ENCODE data around the gene MYOM1. TPM values are rescaled to one million over a fixed set of nuclear protein-coding genes. Genes with fewer than 3 reads are reported as not detected.
"Not testable (repeated sequence)": the region's sequence is repeated elsewhere in the genome, so short reads cannot be mapped to it uniquely, and the experiment has no call there.

The MYOM1 gene
- total RNA-seq, 1 experiment from 2014 or later: 0.92 TPM

GRCh38 chr18:3032721-3033120 lies 187.0 kb downstream of the MYOM1 start:
- Histone ChIP-seq H3K4me3 (ENCODE audit: low read depth in 2 of 2, low read length in 2 of 2) (no peak overlapping the region), H3K4me1 (ENCODE audit: control insufficient read depth, insufficient read depth, low read length) (peaks cover 14% of the 10 kb centered on the region), H3K27me3 (ENCODE audit: control insufficient read depth, insufficient read depth, low read length) (no peaks in the 10 kb centered on the region), H3K27ac (ENCODE audit: low read length) (no peak overlapping the region), H3K9me3 (ENCODE audit: control insufficient read depth, insufficient read depth, low read depth, low read length) (no peaks in the 10 kb centered on the region), H3K36me3 (ENCODE audit: control insufficient read depth, insufficient read depth, low read length) (no peaks in the 10 kb centered on the region)
- no peak for DNase-seq (ENCODE audit: low read depth, low spot score)
- in situ Hi-C loops (cut with HindIII; ENCODE audit: low pct_unique_long_range_greater_than_20kb, low sequenced_read_pairs): no loop called here
- ChIA-PET POLR2A (interaction anchor here (0.7 kb wide), 1 partner anchor 65 kb away, joined by 6 read pairs; no protein-coding TSS in a partner anchor), CTCF (no interaction called here)
- intact Hi-C loops (cut with micrococcal nuclease; ENCODE audit: unreplicated experiment): no loop called here
- ATAC-seq: no peak
- TF ChIP-seq SIN3A (IDR thresholded peaks at IDR 0.05; ENCODE audit: borderline replicate concordance, insufficient read depth, low read depth, low read length): no peak
- no peak for TF ChIP-seq REST (IDR thresholded peaks at IDR 0.05; ENCODE audit: insufficient read depth in 1 of 2, low read depth in 2 of 2, low read length in 1 of 2)
- no TSS peak for BruUV-seq (replicated peaks)

GRCh38 chr18:3029215-3029952 lies 190.4 kb downstream of the MYOM1 start:
- intact Hi-C loops (cut with micrococcal nuclease; ENCODE audit: unreplicated experiment): loop anchor here (10.0 kb wide), 1 partner anchor 65 kb away; no protein-coding TSS in a partner anchor
- no peaks in the 10 kb centered on the region for H3K9me3 ChIP-seq (ENCODE audit: control insufficient read depth, insufficient read depth, low read depth, low read length)
- TF ChIP-seq POLR2AphosphoS5 (IDR thresholded peaks at IDR 0.05; ENCODE audit: low read depth, low read length): no peak
- no peak for TF ChIP-seq CTCF (IDR thresholded peaks at IDR 0.05)
- TF ChIP-seq SIN3A (IDR thresholded peaks at IDR 0.05; ENCODE audit: borderline replicate concordance, insufficient read depth, low read depth, low read length): no peak
- TF ChIP-seq REST (IDR thresholded peaks at IDR 0.05; ENCODE audit: insufficient read depth in 1 of 2, low read depth in 2 of 2, low read length in 1 of 2): no peak
- no peak for TF ChIP-seq TCF7L2 (IDR thresholded peaks at IDR 0.05; ENCODE audit: low read depth, low read length)
- no peaks in the 10 kb centered on the region for H3K36me3 ChIP-seq (ENCODE audit: control insufficient read depth, insufficient read depth, low read length)
- peak overlapping the region; percentile 51; the same call in 1 of the 2 replicates for H3K27ac ChIP-seq (ENCODE audit: low read length)
- H3K27me3 ChIP-seq (ENCODE audit: control insufficient read depth, insufficient read depth, low read length): no peaks in the 10 kb centered on the region
- ATAC-seq: 0 out of 2 replicates have a peak, but pooled peaks have one; percentile 11
- ChIA-PET CTCF (interaction anchor here (0.6 to 1.4 kb wide), 2 partner anchors 28 to 34 kb away, joined by 3 read pairs; no protein-coding TSS in a partner anchor), POLR2A (interaction anchor here (1.0 kb wide), 1 partner anchor 25 kb away, joined by 4 read pairs; no protein-coding TSS in a partner anchor)
- BruUV-seq (replicated peaks): no TSS peak
- in situ Hi-C loops (cut with HindIII; ENCODE audit: low pct_unique_long_range_greater_than_20kb, low sequenced_read_pairs): no loop called here
- DNase-seq (ENCODE audit: low read depth, low spot score): no peak
- no peak overlapping the region for H3K4me3 ChIP-seq (ENCODE audit: low read depth in 2 of 2, low read length in 2 of 2)
- H3K4me1 ChIP-seq (ENCODE audit: control insufficient read depth, insufficient read depth, low read length): peaks cover 27% of the 10 kb centered on the region; the same call in 1 of the 2 replicates

- DNase-seq (ENCODE audit: low read depth, low spot score); ATAC-seq; POLR2A ChIA-PET: not testable (repeated sequence)
These were observed 191.7 kb downstream of the MYOM1 start for GRCh38 chr18:3028115-3028514.

More at GRCh38 chr18:3028115-3028514, 191.7 kb downstream of the MYOM1 start:
- CTCF ChIA-PET; H3K4me3 ChIP-seq (ENCODE audit: low read depth in 2 of 2, low read length in 2 of 2); H3K27me3 ChIP-seq (ENCODE audit: control insufficient read depth, insufficient read depth, low read length); BruUV-seq (replicated peaks); in situ Hi-C loops (cut with HindIII; ENCODE audit: low pct_unique_long_range_greater_than_20kb, low sequenced_read_pairs); H3K9me3 ChIP-seq (ENCODE audit: control insufficient read depth, insufficient read depth, low read depth, low read length); H3K36me3 ChIP-seq (ENCODE audit: control insufficient read depth, insufficient read depth, low read length); H3K27ac ChIP-seq (ENCODE audit: low read length): not testable (repeated sequence)
- intact Hi-C loops (cut with micrococcal nuclease; ENCODE audit: unreplicated experiment): loop anchor here (10.0 kb wide), 1 partner anchor 63 kb away; no protein-coding TSS in a partner anchor
- H3K4me1 ChIP-seq (ENCODE audit: control insufficient read depth, insufficient read depth, low read length): peaks cover 27% of the 10 kb centered on the region; the same call in 1 of the 2 replicates
